Colonic mucosa (tissue), 4 donors: ENCODE results near the gene SERPINA12. TPM values are rescaled to one million over a fixed set of nuclear protein-coding genes. Genes with fewer than 3 reads are reported as not detected.

ENCODE experiments used
- DNase-seq: peaks from one replicate; pipeline ENCODE4 v3.0.0-alpha.2; 2020
- H3K27ac ChIP-seq: fragments of 200-600 bp; one replicate; pipeline ENCODE4 v1.8.0; 2021
- H3K27me3 ChIP-seq: fragments of 200-600 bp; one replicate; pipeline ENCODE4 v1.8.0; 2021
- H3K36me3 ChIP-seq: fragments of 200-600 bp; one replicate; pipeline ENCODE4 v1.8.0; 2021
- H3K4me1 ChIP-seq: fragments of 200-600 bp; one replicate; pipeline ENCODE4 v1.8.0; 2021; ENCODE audit warnings: mild to moderate bottlenecking
- H3K4me3 ChIP-seq: fragments of 200-600 bp; one replicate; pipeline ENCODE4 v1.8.0; 2021
- H3K9ac ChIP-seq, 2 donors: one replicate each; pipeline ENCODE4 v1.7.0; 2013; ENCODE audit warnings: control low read depth in 2 of 2, low read depth in 2 of 2, low read length in 2 of 2
- H3K9me3 ChIP-seq: fragments of 200-600 bp; one replicate; pipeline ENCODE4 v1.8.0; 2021
- CTCF ChIP-seq: fragments of 200-600 bp; IDR thresholded peaks from one replicate; pipeline ENCODE4 v1.8.0; 2022; ENCODE audit warnings: antibody characterized with exemption, mild to moderate bottlenecking
- intact Hi-C: fragments of 100-400 bp; cut with DNase I; formaldehyde crosslinking; loops from one replicate; pipeline ENCODE4 v1.14.1; 2022
- total RNA-seq, 2 donors: library from RNA; stranded (reverse); fragmentation: NEBNext Ultra II Directional in 1 of 2; extraction: Animal tissue kit (Norgen Biotek cat#: 25700) in 1 of 2; gene quantifications; one replicate each; pipeline ENCODE4 v1.2.1, GENCODE V29; 2021
- donor health status: healthy.
- donor health status: DM: no; HTN: no; CAD: no.
- donor health status: DM: no; HTN: no; CAD: no.

Gene SERPINA12
- total RNA-seq, 2 donors from 2014 or later: not detected

GRCh38 chr14:94499673-94500072 lies 9.6 kb downstream of the SERPINA12 start:
- Histone ChIP-seq H3K27me3 (no peaks in the 10 kb centered on the region), H3K4me3 (no peak overlapping the region), H3K27ac (no peak overlapping the region), H3K9ac (no peak overlapping the region), H3K4me1 (no peaks in the 10 kb centered on the region), H3K36me3 (no peaks in the 10 kb centered on the region), H3K9me3 (no peaks in the 10 kb centered on the region)
- intact Hi-C loops: no loop called here
- TF ChIP-seq CTCF: no peak
- no peak for DNase-seq

- Histone ChIP-seq H3K36me3 (no peaks in the 10 kb centered on the region), H3K27me3 (no peaks in the 10 kb centered on the region), H3K4me3 (no peak overlapping the region), H3K4me1 (no peaks in the 10 kb centered on the region), H3K9me3 (no peaks in the 10 kb centered on the region), H3K9ac (no peak overlapping the region), H3K27ac (no peak overlapping the region)
- intact Hi-C loops: no loop called here
- TF ChIP-seq CTCF: no peak
- DNase-seq: no peak
Measured at GRCh38 chr14:94498215-94498614, 11.1 kb downstream of the SERPINA12 start.

- no peaks in the 10 kb centered on the region for H3K27me3 ChIP-seq
- no peak overlapping the region for H3K9ac ChIP-seq
- no peaks in the 10 kb centered on the region for H3K36me3 ChIP-seq
- no peak for TF ChIP-seq CTCF
- intact Hi-C loops: no loop called here
- no peak overlapping the region for H3K27ac ChIP-seq
- no peaks in the 10 kb centered on the region for H3K4me1 ChIP-seq
- DNase-seq: no peak
- H3K9me3 ChIP-seq: no peaks in the 10 kb centered on the region
- H3K4me3 ChIP-seq: no peak overlapping the region
Measured at GRCh38 chr14:94494085-94494484, 15.2 kb downstream of the SERPINA12 start.

GRCh38 chr14:94491511-94491910 lies 17.8 kb downstream of the SERPINA12 start:
- Histone ChIP-seq H3K4me3 (no peak overlapping the region), H3K36me3 (no peaks in the 10 kb centered on the region), H3K27ac (no peak overlapping the region), H3K9me3 (no peaks in the 10 kb centered on the region), H3K27me3 (no peaks in the 10 kb centered on the region), H3K9ac (no peak overlapping the region), H3K4me1 (no peaks in the 10 kb centered on the region)
- intact Hi-C loops: no loop called here
- TF ChIP-seq CTCF: no peak
- no peak for DNase-seq

- intact Hi-C loops: loop anchor here (5.0 to 10.0 kb wide), 2 partner anchors 55 to 137 kb away; no protein-coding TSS in a partner anchor
- no peak overlapping the region for H3K4me3 ChIP-seq
- DNase-seq: no peak
Measured at GRCh38 chr14:94489336-94489735, 19.9 kb downstream of the SERPINA12 start.

More at GRCh38 chr14:94489336-94489735, 19.9 kb downstream of the SERPINA12 start:
- H3K9me3 ChIP-seq: no peaks in the 10 kb centered on the region
- no peaks in the 10 kb centered on the region for H3K36me3 ChIP-seq
- H3K27ac ChIP-seq: no peak overlapping the region
- no peak overlapping the region for H3K9ac ChIP-seq
- H3K4me1 ChIP-seq: no peaks in the 10 kb centered on the region
- H3K27me3 ChIP-seq: no peaks in the 10 kb centered on the region
- no peak for TF ChIP-seq CTCF
